Measurements from ENCODE around the gene RANBP1.

The RANBP1 gene

GRCh38 chr22:20110359-20110985, 5.4 kb upstream of the RANBP1 start:
- no peak overlapping the region for H3K27ac ChIP-seq (ENCODE audit: low read depth, low read length)
- H3K27me3 ChIP-seq (ENCODE audit: insufficient read depth, low read length): no peaks in the 10 kb centered on the region
- no peak overlapping the region for H3K9ac ChIP-seq (ENCODE audit: low read depth, low read length)
- WGBS: 94% methylated on average over 9 of the region's 9 CpGs
- H3K4me1 ChIP-seq (ENCODE audit: insufficient read depth, low read length): no peaks in the 10 kb centered on the region
- no peak overlapping the region for H3K4me3 ChIP-seq (ENCODE audit: low read length)
- peaks cover 93% of the 10 kb centered on the region for H3K36me3 ChIP-seq (ENCODE audit: insufficient read depth, low read length)
- no peaks in the 10 kb centered on the region for H3K9me3 ChIP-seq (ENCODE audit: insufficient read depth, low read depth, low read length)

- Histone ChIP-seq H3K9me3 (ENCODE audit: insufficient read depth, low read depth, low read length) (no peaks in the 10 kb centered on the region), H3K9ac (ENCODE audit: low read depth, low read length) (no peak overlapping the region), H3K36me3 (ENCODE audit: insufficient read depth, low read length) (peaks cover 93% of the 10 kb centered on the region), H3K4me1 (ENCODE audit: insufficient read depth, low read length) (no peaks in the 10 kb centered on the region), H3K27ac (ENCODE audit: low read depth, low read length) (no peak overlapping the region; the same call in 1 of the 2 replicates), H3K27me3 (ENCODE audit: insufficient read depth, low read length) (no peaks in the 10 kb centered on the region), H3K4me3 (ENCODE audit: low read length) (no peak overlapping the region)
- 80% methylated on average over 14 of the region's 14 CpGs for WGBS
These were observed 4.7 kb upstream of the RANBP1 start for GRCh38 chr22:20111045-20111688.

GRCh38 chr22:20111689-20112622, 3.9 kb upstream of the RANBP1 start:
- H3K4me3 ChIP-seq (ENCODE audit: low read length): no peak overlapping the region
- no peaks in the 10 kb centered on the region for H3K27me3 ChIP-seq (ENCODE audit: insufficient read depth, low read length)
- 92% methylated on average over 7 of the region's 7 CpGs for WGBS
- no peaks in the 10 kb centered on the region for H3K4me1 ChIP-seq (ENCODE audit: insufficient read depth, low read length)
- peaks cover 85% of the 10 kb centered on the region for H3K36me3 ChIP-seq (ENCODE audit: insufficient read depth, low read length)
- no peaks in the 10 kb centered on the region for H3K9me3 ChIP-seq (ENCODE audit: insufficient read depth, low read depth, low read length)
- no peak overlapping the region for H3K9ac ChIP-seq (ENCODE audit: low read depth, low read length)
- 0 out of 2 replicates have a peak overlapping the region, but pooled peaks have one; percentile 13 for H3K27ac ChIP-seq (ENCODE audit: low read depth, low read length)

- no peak overlapping the region for H3K4me3 ChIP-seq (ENCODE audit: low read length)
- 0 out of 2 replicates have a peak overlapping the region, but pooled peaks have one; percentile 13 for H3K27ac ChIP-seq (ENCODE audit: low read depth, low read length)
- no peaks in the 10 kb centered on the region for H3K4me1 ChIP-seq (ENCODE audit: insufficient read depth, low read length)
- no peaks in the 10 kb centered on the region for H3K9me3 ChIP-seq (ENCODE audit: insufficient read depth, low read depth, low read length)
- 93% methylated on average over 26 of the region's 26 CpGs for WGBS
- H3K9ac ChIP-seq (ENCODE audit: low read depth, low read length): no peak overlapping the region
- peaks cover 76% of the 10 kb centered on the region for H3K36me3 ChIP-seq (ENCODE audit: insufficient read depth, low read length)
- H3K27me3 ChIP-seq (ENCODE audit: insufficient read depth, low read length): no peaks in the 10 kb centered on the region
These were observed 3.0 kb upstream of the RANBP1 start for GRCh38 chr22:20112623-20113511.

- no peak overlapping the region for H3K9ac ChIP-seq (ENCODE audit: low read depth, low read length)
- H3K9me3 ChIP-seq (ENCODE audit: insufficient read depth, low read depth, low read length): no peaks in the 10 kb centered on the region
- peaks cover 73% of the 10 kb centered on the region for H3K36me3 ChIP-seq (ENCODE audit: insufficient read depth, low read length)
- 0 out of 2 replicates have a peak, but pooled peaks cover 2% of the 10 kb centered on the region for H3K4me1 ChIP-seq (ENCODE audit: insufficient read depth, low read length)
- 93% methylated on average over 19 of the region's 19 CpGs for WGBS
- H3K4me3 ChIP-seq (ENCODE audit: low read length): no peak overlapping the region
- H3K27ac ChIP-seq (ENCODE audit: low read depth, low read length): no peak overlapping the region
- no peaks in the 10 kb centered on the region for H3K27me3 ChIP-seq (ENCODE audit: insufficient read depth, low read length)
These were observed 2.2 kb upstream of the RANBP1 start for GRCh38 chr22:20113551-20114310.

- H3K27me3 ChIP-seq (ENCODE audit: insufficient read depth, low read length): no peaks in the 10 kb centered on the region
- no peaks in the 10 kb centered on the region for H3K9me3 ChIP-seq (ENCODE audit: insufficient read depth, low read depth, low read length)
- H3K4me3 ChIP-seq (ENCODE audit: low read length): no peak overlapping the region
- peaks cover 8% of the 10 kb centered on the region; the same call in 1 of the 2 replicates for H3K4me1 ChIP-seq (ENCODE audit: insufficient read depth, low read length)
- no peak overlapping the region for H3K9ac ChIP-seq (ENCODE audit: low read depth, low read length)
- H3K27ac ChIP-seq (ENCODE audit: low read depth, low read length): no peak overlapping the region
- WGBS: 94% methylated on average over 36 of the region's 36 CpGs
- H3K36me3 ChIP-seq (ENCODE audit: insufficient read depth, low read length): peaks cover 73% of the 10 kb centered on the region
These were observed 1.1 kb upstream of the RANBP1 start for GRCh38 chr22:20114506-20115475.

- peak overlapping the region; percentile 94 for H3K4me3 ChIP-seq (ENCODE audit: low read length)
- peaks cover 74% of the 10 kb centered on the region for H3K36me3 ChIP-seq (ENCODE audit: insufficient read depth, low read length)
- H3K27me3 ChIP-seq (ENCODE audit: insufficient read depth, low read length): no peaks in the 10 kb centered on the region
- H3K9me3 ChIP-seq (ENCODE audit: insufficient read depth, low read depth, low read length): no peaks in the 10 kb centered on the region
- H3K27ac ChIP-seq (ENCODE audit: low read depth, low read length): peak overlapping the region; percentile 83
- H3K9ac ChIP-seq (ENCODE audit: low read depth, low read length): peak overlapping the region; percentile 100
- H3K4me1 ChIP-seq (ENCODE audit: insufficient read depth, low read length): peaks cover 14% of the 10 kb centered on the region; the same call in 1 of the 2 replicates
- WGBS: 21% methylated on average over 27 of the region's 27 CpGs
These were observed 559 bp downstream of the RANBP1 start for GRCh38 chr22:20116376-20116950.

GRCh38 chr22:20116951-20117632, 1.2 kb downstream of the RANBP1 start, which contains the start of gene TRMT2A:
TRMT2A (minus strand) TSS chr22:20117226; CDS start chr22:20116906, 320 bp downstream.
- no peaks in the 10 kb centered on the region for H3K9me3 ChIP-seq (ENCODE audit: insufficient read depth, low read depth, low read length)
- H3K36me3 ChIP-seq (ENCODE audit: insufficient read depth, low read length): peaks cover 75% of the 10 kb centered on the region
- H3K4me1 ChIP-seq (ENCODE audit: insufficient read depth, low read length): peaks cover 14% of the 10 kb centered on the region; the same call in 1 of the 2 replicates
- peak within 1 kb of the TSS; percentile 89 for H3K27ac ChIP-seq (ENCODE audit: low read depth, low read length)
- under 1% methylated on average over 88 of the region's 88 CpGs for WGBS
- H3K9ac ChIP-seq (ENCODE audit: low read depth, low read length): peak within 1 kb of the TSS; percentile 100
- no peaks in the 10 kb centered on the region for H3K27me3 ChIP-seq (ENCODE audit: insufficient read depth, low read length)
- peak within 1 kb of the TSS; percentile 94 for H3K4me3 ChIP-seq (ENCODE audit: low read length)

All from HUES64 (cell line).